Thyroid gland (tissue), 4 donors: ENCODE data around the gene ZBTB16. TPM values are rescaled to one million over a fixed set of nuclear protein-coding genes. Genes with fewer than 3 reads are reported as not detected.

Experiments
- DNase-seq, 2 donors: peaks; one replicate each; pipeline ENCODE4 v3.0.0-alpha.2; 2019
- H3K27ac ChIP-seq, 3 donors: fragments of 200-600 bp; sonication (generic); 1 replicate in 2 of 3; 2 replicates in 1 of 3; pipeline ENCODE4 v1.5.1; 2016 to 2019; ENCODE audit warnings: mild to moderate bottlenecking in 1 of 3, moderate library complexity in 1 of 3
- H3K27me3 ChIP-seq: fragments of 200-600 bp; sonication (generic); one replicate; pipeline ENCODE4 v1.5.1; 2019
- H3K36me3 ChIP-seq, 2 donors: fragments of 200-600 bp; sonication (generic); one replicate each; pipeline ENCODE4 v1.5.1; 2016 to 2019
- H3K4me1 ChIP-seq, 2 donors: fragments of 200-600 bp; sonication (generic); one replicate each; pipeline ENCODE4 v1.5.1; 2017 to 2019
- H3K4me3 ChIP-seq, 3 donors: fragments of 200-600 bp; sonication (generic); replicated peaks in 1 of 3; 1 replicate in 2 of 3; 2 replicates in 1 of 3; pipeline ENCODE4 v1.5.1; 2016; ENCODE audit warnings: mild to moderate bottlenecking in 1 of 3
- H3K9me3 ChIP-seq: fragments of 200-600 bp; sonication (generic); one replicate; pipeline ENCODE4 v1.5.1; 2017
- CTCF ChIP-seq, 6 experiments: fragments of 200-600 bp in 3 of 6; fragments of 450-650 bp in 3 of 6; sonication (generic) in 3 of 6; IDR thresholded peaks; one replicate each; pipeline ENCODE4 v1.5.1; 2016 to 2019; ENCODE audit warnings: antibody characterized with exemption in 6 of 6, mild to moderate bottlenecking in 2 of 6, inconsistent platforms in 1 of 6, moderate library complexity in 1 of 6
- POLR2A ChIP-seq, 2 donors: fragments of 450-650 bp; IDR thresholded peaks; one replicate each; pipeline ENCODE4 v1.6.1; 2017; ENCODE audit warnings: antibody characterized with exemption in 2 of 2, mild to moderate bottlenecking in 2 of 2, moderate library complexity in 1 of 2
- WGBS, 2 donors: methylation state at CpG; one replicate each; pipeline ENCODE4 v1.1.5; 2017; 5-methylcytosine and 5-hydroxymethylcytosine counted together
- intact Hi-C: fragments of 100-400 bp; cut with DNase I; formaldehyde crosslinking; loops from one replicate; pipeline ENCODE4 v1.15.1; 2023
- total RNA-seq, 4 donors: library from RNA; depleted of rRNA; stranded (reverse); fragments of >200 nt; gene quantifications; one replicate each; pipeline ENCODE4 v1.2.3, GENCODE V29; 2016

ZBTB16 gene
- total RNA-seq, 4 donors from 2014 or later, result 157 to 385 (median 177) TPM

GRCh38 chr11:114272311-114272710, 212.8 kb downstream of the ZBTB16 start:
- Histone ChIP-seq H3K4me3 (no peak overlapping the region), H3K4me1 (no peaks in the 10 kb centered on the region), H3K36me3 (no peaks in the 10 kb centered on the region), H3K27me3 (no peaks in the 10 kb centered on the region), H3K9me3 (no peaks in the 10 kb centered on the region), H3K27ac (no peak overlapping the region)
- intact Hi-C loops, result no loop called here
- no peak for DNase-seq
- TF ChIP-seq CTCF (IDR thresholded peaks at IDR 0.05) (no peak), POLR2A (IDR thresholded peaks at IDR 0.05) (no peak)
- WGBS, 2 donors, result 69 to 77% methylated on average over 4 of the region's 4 CpGs

- DNase-seq, result no peak
- no peaks in the 10 kb centered on the region for H3K36me3 ChIP-seq
- H3K27ac ChIP-seq, result no peak overlapping the region
- no peak overlapping the region for H3K4me3 ChIP-seq
- WGBS, 2 donors, result 86 to 92% methylated on average over 3 of the region's 3 CpGs
- intact Hi-C loops, result no loop called here
- no peaks in the 10 kb centered on the region for H3K9me3 ChIP-seq
- TF ChIP-seq CTCF (IDR thresholded peaks at IDR 0.05) (no peak), POLR2A (IDR thresholded peaks at IDR 0.05) (no peak)
- H3K4me1 ChIP-seq, result no peaks in the 10 kb centered on the region
- no peaks in the 10 kb centered on the region for H3K27me3 ChIP-seq
These were observed 213.6 kb downstream of the ZBTB16 start for GRCh38 chr11:114273071-114273470.

- H3K27me3 ChIP-seq, result no peaks in the 10 kb centered on the region
- WGBS, 2 donors, result 63 to 77% methylated on average over 5 of the region's 5 CpGs
These were observed 214.6 kb downstream of the ZBTB16 start for GRCh38 chr11:114273890-114274635.

GRCh38 chr11:114274637-114275036, 215.1 kb downstream of the ZBTB16 start:
- Histone ChIP-seq H3K36me3 (no peaks in the 10 kb centered on the region), H3K27me3 (no peaks in the 10 kb centered on the region), H3K4me3 (no peak overlapping the region), H3K9me3 (no peaks in the 10 kb centered on the region), H3K4me1 (no peaks in the 10 kb centered on the region), H3K27ac (no peak overlapping the region)
- WGBS, 2 donors, result 79 to 88% methylated on average over 3 of the region's 3 CpGs
- no peak for DNase-seq
- intact Hi-C loops, result no loop called here
- TF ChIP-seq CTCF (IDR thresholded peaks at IDR 0.05), result no peak
- TF ChIP-seq POLR2A (IDR thresholded peaks at IDR 0.05), result no peak

More at GRCh38 chr11:114273890-114274635, 214.6 kb downstream of the ZBTB16 start:
- no peak for DNase-seq
- TF ChIP-seq POLR2A (IDR thresholded peaks at IDR 0.05), result no peak
- TF ChIP-seq CTCF (IDR thresholded peaks at IDR 0.05), result no peak
- Histone ChIP-seq H3K4me1 (no peaks in the 10 kb centered on the region), H3K4me3 (no peak overlapping the region), H3K36me3 (no peaks in the 10 kb centered on the region), H3K27ac (no peak overlapping the region), H3K9me3 (no peaks in the 10 kb centered on the region)
- intact Hi-C loops, result no loop called here

- Histone ChIP-seq H3K27ac (no peak overlapping the region), H3K4me1 (peaks cover 0 to 3% of the 10 kb centered on the region in 2 donors), H3K36me3 (no peaks in the 10 kb centered on the region), H3K9me3 (no peaks in the 10 kb centered on the region), H3K4me3 (no peak overlapping the region), H3K27me3 (no peaks in the 10 kb centered on the region)
- intact Hi-C loops, result no loop called here
- TF ChIP-seq CTCF (IDR thresholded peaks at IDR 0.05) (no peak), POLR2A (IDR thresholded peaks at IDR 0.05) (no peak)
- DNase-seq, result no peak
- 71 to 80% methylated on average over 3 of the region's 3 CpGs for WGBS, 2 donors
These were observed 215.8 kb downstream of the ZBTB16 start for GRCh38 chr11:114275280-114275679.
